Measurements from ENCODE around the gene NIT2. TPM values are rescaled to one million over a fixed set of nuclear protein-coding genes. Genes with fewer than 3 reads are reported as not detected.
"Not testable (repeated sequence)": the region's sequence is repeated elsewhere in the genome, so short reads cannot be mapped to it uniquely, and the experiment has no call there.

The NIT2 gene
- total RNA-seq, 3 donors from 2014 or later: 27.0 to 35.9 (median 28.2) TPM

DNA sequence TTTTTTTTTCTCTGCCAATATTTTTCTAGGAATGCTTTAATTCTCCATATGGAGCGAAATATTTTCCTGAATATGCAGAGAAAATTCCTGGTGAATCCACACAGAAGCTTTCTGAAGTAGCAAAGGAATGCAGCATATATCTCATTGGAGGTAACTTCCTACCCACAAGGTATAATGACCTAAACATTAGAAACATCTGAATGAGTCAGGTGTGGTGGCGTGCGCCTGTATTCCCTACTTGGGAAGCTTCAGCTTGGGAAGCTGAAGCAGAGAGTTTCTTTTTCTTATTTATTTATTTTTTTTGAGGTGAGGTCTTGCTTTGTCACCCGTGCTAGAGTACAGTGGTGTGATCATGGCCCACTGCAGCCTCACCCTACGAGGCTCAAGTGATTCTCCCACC is 5.2 kb downstream of the NIT2 start:
- Histone ChIP-seq H3K36me3 (ENCODE audit: low read depth) (peaks cover 4% of the 10 kb centered on the region), H3K4me3 (no peak overlapping the region)
- intact Hi-C loops (cut with DNase I, micrococcal nuclease): no loop called here

GRCh38 chr3:100340527-100340926 is 6.0 kb downstream of the NIT2 start:
- intact Hi-C loops (cut with DNase I, micrococcal nuclease): no loop called here
- peaks cover 4% of the 10 kb centered on the region for H3K36me3 ChIP-seq (ENCODE audit: low read depth)
- ATAC-seq: no peak
- H3K4me1 ChIP-seq (ENCODE audit: low read depth): no peaks in the 10 kb centered on the region
- no peak for TF ChIP-seq CTCF (IDR thresholded peaks at IDR 0.05)
- DNase-seq: no peak
- H3K9me3 ChIP-seq: no peaks in the 10 kb centered on the region
- H3K4me3 ChIP-seq: no peak overlapping the region

More for the DNA sequence above, 5.2 kb downstream of the NIT2 start:
- H3K9me3 ChIP-seq: no peaks in the 10 kb centered on the region
- H3K4me1 ChIP-seq (ENCODE audit: low read depth): no peaks in the 10 kb centered on the region
- ATAC-seq (no peak), DNase-seq (no peak)
- TF ChIP-seq CTCF (IDR thresholded peaks at IDR 0.05): no peak

DNA sequence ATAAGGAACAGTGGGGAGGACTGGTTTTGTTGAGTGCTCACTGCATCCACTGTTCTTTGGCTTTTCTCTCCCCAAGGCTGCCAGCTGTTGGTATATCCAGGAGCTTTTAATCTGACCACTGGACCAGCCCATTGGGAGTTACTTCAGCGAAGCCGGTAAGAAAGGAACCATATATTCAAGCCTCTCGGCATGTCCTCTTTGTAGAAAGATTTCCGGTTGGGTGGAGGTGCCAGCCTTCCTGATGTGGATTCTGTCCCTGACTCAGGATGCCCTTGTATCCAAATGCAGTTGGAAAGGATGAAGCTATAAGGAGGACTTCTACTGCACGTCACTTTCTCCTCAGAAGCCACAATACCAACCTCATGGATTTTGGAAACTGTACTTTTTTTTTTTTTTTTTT is 14.2 kb downstream of the NIT2 start:
- no peaks in the 10 kb centered on the region for H3K9me3 ChIP-seq
- H3K4me1 ChIP-seq (ENCODE audit: low read depth): no peaks in the 10 kb centered on the region
- DNase-seq (no peak), ATAC-seq (no peak)
- no peak for TF ChIP-seq CTCF (IDR thresholded peaks at IDR 0.05)
- no peak overlapping the region for H3K4me3 ChIP-seq
- no peaks in the 10 kb centered on the region for H3K36me3 ChIP-seq (ENCODE audit: low read depth)
- intact Hi-C loops (cut with DNase I, micrococcal nuclease): no loop called here

GRCh38 chr3:100351770-100352169 is 17.2 kb downstream of the NIT2 start:
- intact Hi-C loops (cut with DNase I, micrococcal nuclease); DNase-seq; H3K9me3 ChIP-seq; H3K4me1 ChIP-seq (ENCODE audit: low read depth); ATAC-seq; H3K4me3 ChIP-seq; H3K36me3 ChIP-seq (ENCODE audit: low read depth): not testable (repeated sequence)

- TF ChIP-seq CTCF (IDR thresholded peaks at IDR 0.05): no peak
- H3K4me3 ChIP-seq: no peak overlapping the region
- no peaks in the 10 kb centered on the region for H3K9me3 ChIP-seq
- DNase-seq (no peak), ATAC-seq (no peak)
- intact Hi-C loops (cut with DNase I, micrococcal nuclease): no loop called here
- H3K4me1 ChIP-seq (ENCODE audit: low read depth): no peaks in the 10 kb centered on the region
- H3K36me3 ChIP-seq (ENCODE audit: low read depth): no peaks in the 10 kb centered on the region
Observed at GRCh38 chr3:100352296-100353231, 18.0 kb downstream of the NIT2 start.

- ATAC-seq (no peak), DNase-seq (no peak)
- intact Hi-C loops (cut with DNase I, micrococcal nuclease): no loop called here
- TF ChIP-seq CTCF (IDR thresholded peaks at IDR 0.05): no peak
- Histone ChIP-seq H3K9me3 (no peaks in the 10 kb centered on the region), H3K36me3 (ENCODE audit: low read depth) (no peaks in the 10 kb centered on the region), H3K4me1 (ENCODE audit: low read depth) (no peaks in the 10 kb centered on the region), H3K4me3 (no peak overlapping the region)
Observed at GRCh38 chr3:100354850-100355249, 20.3 kb downstream of the NIT2 start.
